SU-DHL-6 (cell line): ENCODE measurements around the gene SMARCAL1.

ENCODE experiments used
- EZH2phosphoT487 ChIP-seq: fragments of 200-600 bp; sonication (generic), shearing (Covaris generic); conservative IDR thresholded peaks from 2 replicates; pipeline ENCODE4 v1.6.1; 2018; ENCODE audit warnings: mild to moderate bottlenecking, antibody characterized with exemption, low read length, moderate library complexity, mixed read lengths
- TF ChIP-seq, protein P1 (sequence below): fragments of 200-600 bp; sonication (generic); IDR thresholded peaks from one replicate; pipeline ENCODE4 v1.5.1; 2017; ENCODE audit warnings: antibody characterized with exemption, mild to moderate bottlenecking, low read length, moderate library complexity; ENCODE audit not compliant: insufficient read depth, poor library complexity, severe bottlenecking

DNA sequence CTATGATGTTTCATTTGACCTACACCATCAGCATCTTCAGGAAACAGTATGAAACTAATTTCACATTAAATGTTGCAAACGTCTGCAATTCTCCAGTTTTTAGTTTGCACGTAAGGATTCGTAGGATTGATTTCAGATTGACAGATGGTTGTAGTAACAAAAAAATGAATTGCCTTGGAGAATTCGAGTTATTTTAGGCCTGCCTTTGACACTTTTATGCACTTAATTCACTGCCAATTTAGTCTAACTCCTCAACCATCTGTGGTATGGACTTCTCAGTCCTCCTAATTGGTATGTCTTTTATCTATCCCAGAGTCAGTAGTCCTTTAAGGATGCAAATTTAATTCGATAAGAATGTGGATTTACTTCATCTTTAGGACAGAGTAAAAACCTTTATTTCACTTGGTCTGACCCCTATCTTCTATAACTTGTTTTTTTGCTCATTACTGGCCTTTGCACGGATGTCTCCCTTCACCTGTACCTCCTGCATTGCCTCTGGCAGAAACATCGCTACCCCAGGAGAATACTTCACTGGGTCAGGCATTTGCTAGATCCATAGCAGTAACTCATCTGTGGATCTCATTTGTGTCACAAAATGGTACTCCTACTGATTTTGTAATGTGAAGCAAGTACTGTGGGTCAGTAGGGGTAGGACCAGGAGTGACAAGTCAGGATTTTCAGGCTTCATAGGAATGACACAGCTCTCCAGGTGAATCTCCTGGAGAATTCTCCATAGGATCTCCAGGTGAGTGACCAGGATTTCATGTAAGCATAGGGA is 90.3 kb downstream of the SMARCAL1 start:
- TF ChIP-seq, protein P1, sequence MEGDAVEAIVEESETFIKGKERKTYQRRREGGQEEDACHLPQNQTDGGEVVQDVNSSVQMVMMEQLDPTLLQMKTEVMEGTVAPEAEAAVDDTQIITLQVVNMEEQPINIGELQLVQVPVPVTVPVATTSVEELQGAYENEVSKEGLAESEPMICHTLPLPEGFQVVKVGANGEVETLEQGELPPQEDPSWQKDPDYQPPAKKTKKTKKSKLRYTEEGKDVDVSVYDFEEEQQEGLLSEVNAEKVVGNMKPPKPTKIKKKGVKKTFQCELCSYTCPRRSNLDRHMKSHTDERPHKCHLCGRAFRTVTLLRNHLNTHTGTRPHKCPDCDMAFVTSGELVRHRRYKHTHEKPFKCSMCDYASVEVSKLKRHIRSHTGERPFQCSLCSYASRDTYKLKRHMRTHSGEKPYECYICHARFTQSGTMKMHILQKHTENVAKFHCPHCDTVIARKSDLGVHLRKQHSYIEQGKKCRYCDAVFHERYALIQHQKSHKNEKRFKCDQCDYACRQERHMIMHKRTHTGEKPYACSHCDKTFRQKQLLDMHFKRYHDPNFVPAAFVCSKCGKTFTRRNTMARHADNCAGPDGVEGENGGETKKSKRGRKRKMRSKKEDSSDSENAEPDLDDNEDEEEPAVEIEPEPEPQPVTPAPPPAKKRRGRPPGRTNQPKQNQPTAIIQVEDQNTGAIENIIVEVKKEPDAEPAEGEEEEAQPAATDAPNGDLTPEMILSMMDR: no peak
- no peak for TF ChIP-seq EZH2phosphoT487
